SH-SY5Y (cell line): ENCODE measurements around the gene PADI1.

Source experiments
- GATA2 ChIP-seq: IDR thresholded peaks from 2 replicates; pipeline ENCODE4 v1.6.1; 2011; ENCODE audit warnings: mild to moderate bottlenecking, low read depth, low read length
- GATA3 ChIP-seq: IDR thresholded peaks from 2 replicates; pipeline ENCODE4 v1.6.1; 2011; ENCODE audit warnings: low read depth, mild to moderate bottlenecking, low read length, moderate library complexity

DNA sequence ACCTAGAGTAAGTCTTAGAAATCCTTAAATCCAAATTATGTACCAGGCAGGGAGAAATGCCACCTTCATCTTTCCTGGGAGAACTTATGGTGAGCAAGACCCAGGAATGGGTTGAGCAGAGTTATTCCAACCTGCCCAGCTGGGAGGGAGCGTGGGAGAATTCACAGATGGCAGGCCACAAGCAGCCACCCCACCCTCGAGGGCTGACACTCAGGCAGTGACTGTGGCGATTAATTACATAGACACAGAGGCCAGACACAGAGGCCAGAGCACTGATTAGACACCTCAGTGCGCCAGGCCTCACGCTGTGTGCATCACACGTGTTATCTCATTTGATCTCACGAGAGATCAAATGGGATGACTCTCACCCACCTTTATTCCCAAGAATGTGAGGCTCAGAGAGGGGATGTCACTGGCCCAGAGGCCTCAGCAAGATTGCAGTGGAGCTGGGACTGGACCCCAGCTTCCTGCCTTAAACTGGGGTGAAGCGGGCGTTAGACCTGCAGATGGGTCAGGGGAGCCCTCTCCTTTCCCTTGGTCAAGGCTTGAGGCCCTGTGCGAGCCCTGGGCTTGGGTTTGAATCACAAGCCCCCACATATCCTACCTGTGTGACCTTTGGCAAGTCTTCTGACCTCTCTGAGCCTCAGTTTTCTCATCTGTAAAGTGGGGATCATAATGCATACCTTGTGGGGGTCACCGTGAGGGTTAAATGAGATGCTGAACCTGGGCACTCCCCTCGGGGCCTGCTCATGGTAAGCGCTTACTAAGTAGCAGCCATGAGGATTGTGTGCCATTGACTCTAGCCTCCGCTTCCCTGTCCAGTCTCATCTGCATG lies 74.3 kb downstream of the PADI1 start:
- no peak for TF ChIP-seq GATA2
- no peak for TF ChIP-seq GATA3
